Activated T-cell treated with anti-CD3 and anti-CD28 coated beads for 4 hours (primary cell): ENCODE measurements around the gene ZNF701.
A peak's percentile ranks its signal among the peaks of the same experiment; 100 is the strongest.
"Not testable (repeated sequence)": the region's sequence is repeated elsewhere in the genome, so short reads cannot be mapped to it uniquely, and the experiment has no call there.

ENCODE experiments used
- DNase-seq: peaks from one replicate; pipeline ENCODE4 v3.0.0-alpha.2; 2020

The ZNF701 gene

GRCh38 chr19:52570000-52570861, at the start of gene ZNF701:
Gene ZNF701, plus strand, starts transcription at chr19:52570287. Its CDS starts 3,861 bp downstream, at chr19:52574148.
- peak; percentile 95 for DNase-seq

- no peak for DNase-seq
Observed at GRCh38 chr19:52522551-52522950, 47.5 kb upstream of the ZNF701 start.

- no peak for DNase-seq
Observed at GRCh38 chr19:52524086-52524485, 46.0 kb upstream of the ZNF701 start.

- DNase-seq = peak; percentile 99
Observed at GRCh38 chr19:52527134-52527955, 42.7 kb upstream of the ZNF701 start, which contains the start of gene ZNF808. Gene ZNF808, plus strand, starts transcription at chr19:52527668. Its CDS starts 15,617 bp downstream, at chr19:52543285.

GRCh38 chr19:52527956-52528351, 42.1 kb upstream of the ZNF701 start:
- DNase-seq = no peak

- no peak for DNase-seq
Observed at GRCh38 chr19:52532480-52532879, 37.6 kb upstream of the ZNF701 start.

- no peak for DNase-seq
Observed at GRCh38 chr19:52533901-52534300, 36.2 kb upstream of the ZNF701 start.

- not testable (repeated sequence) for DNase-seq
Observed at GRCh38 chr19:52535385-52535770, 34.7 kb upstream of the ZNF701 start.

GRCh38 chr19:52535771-52536447, 34.2 kb upstream of the ZNF701 start:
- DNase-seq = peak; percentile 88

GRCh38 chr19:52536448-52536800, 33.7 kb upstream of the ZNF701 start:
- DNase-seq = peak; percentile 12

GRCh38 chr19:52538815-52539214, 31.3 kb upstream of the ZNF701 start:
- not testable (repeated sequence) for DNase-seq

GRCh38 chr19:52541176-52541575, 28.9 kb upstream of the ZNF701 start:
- DNase-seq = not testable (repeated sequence)

GRCh38 chr19:52541608-52542007, 28.5 kb upstream of the ZNF701 start:
- DNase-seq = no peak

GRCh38 chr19:52542541-52542940, 27.5 kb upstream of the ZNF701 start:
- DNase-seq = not testable (repeated sequence)

- no peak for DNase-seq
Observed at GRCh38 chr19:52542984-52543664, 27.0 kb upstream of the ZNF701 start.

- DNase-seq = no peak
Observed at GRCh38 chr19:52554216-52554971, 15.7 kb upstream of the ZNF701 start.

GRCh38 chr19:52557231-52557995, 12.7 kb upstream of the ZNF701 start:
- DNase-seq = no peak

- not testable (repeated sequence) for DNase-seq
Observed at GRCh38 chr19:52558732-52559445, 11.2 kb upstream of the ZNF701 start.

GRCh38 chr19:52561611-52562010, 8.5 kb upstream of the ZNF701 start:
- DNase-seq = not testable (repeated sequence)

- DNase-seq = no peak
Observed at GRCh38 chr19:52566121-52566520, 4.0 kb upstream of the ZNF701 start.
